ENCODE data around the gene TTC34.

GRCh38 chr1:2628191-2628932, 173.1 kb downstream of the TTC34 start:
- TF ChIP-seq CTCF (IDR thresholded peaks at IDR 0.05) (no peak), POLR2A (IDR thresholded peaks at IDR 0.05) (no peak)
